HG03066 (cell line): Measurements from ENCODE around the gene PRR23C.
"Not testable (repeated sequence)": the region's sequence is repeated elsewhere in the genome, so short reads cannot be mapped to it uniquely, and the experiment has no call there.

Experiments used
- ATAC-seq: cut with Tn5 transposase; IDR thresholded peaks from one replicate; pipeline ENCODE4 v1.9.1; 2021; ENCODE audit warnings: low read depth; ENCODE audit not compliant: unreplicated experiment

PRR23C gene

DNA sequence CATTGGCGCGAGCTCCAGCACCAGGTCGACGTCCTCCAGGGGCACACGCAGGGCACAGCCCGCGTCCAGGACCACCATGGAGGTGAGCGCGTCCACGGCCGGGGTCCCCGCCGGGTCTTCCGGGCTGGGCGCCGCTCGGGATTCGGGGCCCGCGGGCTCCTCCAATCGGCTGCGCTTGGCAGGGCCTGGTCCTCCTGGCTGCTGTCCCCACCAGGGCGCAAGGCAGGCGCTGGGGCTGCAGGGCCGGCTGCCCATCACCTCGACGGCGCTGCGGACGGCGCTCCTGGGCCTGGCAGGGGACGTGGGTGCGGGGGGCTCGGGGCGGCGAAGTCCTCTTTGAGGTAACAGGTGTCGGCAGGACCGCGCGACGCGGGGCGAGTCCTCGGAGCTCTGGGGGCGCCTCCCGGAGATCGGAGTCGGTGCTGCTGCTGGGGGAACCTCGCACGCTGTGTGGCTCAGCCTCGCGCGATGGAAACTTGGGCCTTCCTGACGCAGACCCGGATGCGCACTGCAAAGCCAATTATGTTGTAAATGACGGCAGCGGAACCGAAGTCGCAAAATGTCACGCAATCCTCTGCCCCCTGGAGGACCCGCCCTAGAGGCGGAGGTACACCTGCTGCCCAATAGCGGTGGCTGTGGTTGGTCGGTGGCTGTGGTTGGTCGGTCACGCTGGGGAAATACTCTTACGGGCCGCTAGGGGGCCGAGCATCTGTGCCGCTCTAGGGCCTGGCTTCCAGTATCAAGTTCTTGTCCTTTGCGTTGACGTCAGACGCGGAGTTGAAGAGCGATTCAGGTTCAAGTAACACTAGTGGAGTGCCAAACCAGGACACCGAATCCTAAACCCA, at the start of gene PRR23C:
Gene PRR23C, minus strand, starts transcription at position 527 of the 845 bp plus-strand sequence. Its CDS starts 272 bp downstream, at position 255.
- no peak for ATAC-seq

DNA sequence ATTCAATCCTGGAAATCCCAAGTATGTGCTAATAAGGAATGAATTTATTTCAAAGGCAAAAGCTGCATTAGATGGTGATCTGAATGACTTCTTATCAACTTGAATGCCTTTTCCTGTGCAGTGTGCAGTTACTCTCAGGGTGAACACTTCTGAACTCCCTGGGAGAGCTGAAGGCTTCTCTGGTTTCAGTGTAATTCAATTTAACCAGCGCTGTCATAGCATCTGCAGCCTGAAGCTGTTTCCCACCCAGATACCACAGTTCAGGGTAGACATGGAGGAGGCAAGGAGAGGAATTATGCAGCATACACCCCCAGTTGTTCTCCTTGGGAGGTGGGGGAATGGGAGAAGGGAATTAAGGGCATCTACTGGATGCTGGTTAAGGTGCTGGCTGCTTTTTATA, 49.1 kb upstream of the PRR23C start:
- ATAC-seq = no peak

DNA sequence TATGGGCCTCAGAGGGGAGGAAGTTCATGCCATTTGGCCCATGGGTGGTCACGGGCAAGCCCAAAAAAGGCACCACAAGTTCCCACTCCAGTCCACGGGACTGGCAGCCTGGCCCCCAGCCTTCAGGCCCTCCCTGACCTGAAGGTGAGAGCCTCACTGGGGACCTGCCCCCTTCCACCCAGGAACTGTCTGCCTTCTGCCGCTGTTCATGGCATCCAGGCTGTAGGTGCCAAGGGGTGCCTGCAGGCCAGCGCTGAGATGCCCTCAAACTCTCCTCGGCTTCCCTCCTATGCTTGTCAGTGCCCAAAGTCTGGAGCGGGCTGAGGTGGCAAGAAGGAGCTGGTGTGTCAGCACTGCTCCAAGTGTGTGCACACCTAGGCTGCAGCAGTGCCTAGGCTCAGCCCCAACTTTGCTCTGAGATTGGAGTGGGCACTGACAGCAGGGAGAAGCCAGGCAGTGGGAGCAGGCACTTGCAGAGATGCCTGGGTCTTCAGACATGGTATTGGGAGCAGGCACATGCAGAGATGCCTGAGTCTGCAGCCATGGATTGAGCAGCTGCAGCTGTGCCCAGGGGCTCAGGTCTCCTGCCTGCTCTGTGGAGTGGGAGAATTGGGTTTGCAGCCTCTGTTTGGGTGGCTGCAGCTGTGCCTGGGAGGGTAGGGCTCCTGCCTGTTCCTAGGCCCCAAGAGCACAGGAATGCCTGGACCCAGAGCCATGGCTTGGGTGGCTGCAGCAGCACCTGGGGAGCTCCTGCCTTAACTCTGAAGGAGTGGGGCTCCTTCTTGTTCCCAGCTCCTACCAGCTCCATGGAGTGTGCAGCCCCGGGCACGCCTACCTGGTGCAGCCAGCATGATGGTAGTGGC, 44.0 kb upstream of the PRR23C start:
- ATAC-seq = no peak

DNA sequence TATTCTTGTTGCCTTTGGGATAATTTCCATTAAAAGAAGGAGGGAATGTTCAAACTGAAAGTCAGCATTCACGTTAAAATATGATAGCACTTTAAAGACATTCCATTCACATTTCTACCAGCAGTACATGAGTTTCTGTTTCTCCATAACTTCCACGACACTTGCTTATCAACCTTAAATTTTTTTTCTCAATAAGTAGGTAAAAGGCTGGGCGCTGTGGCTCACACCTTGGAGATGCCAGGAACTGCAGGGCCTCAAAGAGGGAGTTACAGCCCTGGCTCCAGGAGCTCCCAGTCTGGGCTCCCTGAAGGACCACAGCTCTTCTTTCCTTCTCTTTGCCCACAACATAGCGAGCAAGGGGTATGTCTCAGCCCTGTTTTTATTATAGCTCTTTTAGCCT, 42.9 kb upstream of the PRR23C start:
- no peak for ATAC-seq

DNA sequence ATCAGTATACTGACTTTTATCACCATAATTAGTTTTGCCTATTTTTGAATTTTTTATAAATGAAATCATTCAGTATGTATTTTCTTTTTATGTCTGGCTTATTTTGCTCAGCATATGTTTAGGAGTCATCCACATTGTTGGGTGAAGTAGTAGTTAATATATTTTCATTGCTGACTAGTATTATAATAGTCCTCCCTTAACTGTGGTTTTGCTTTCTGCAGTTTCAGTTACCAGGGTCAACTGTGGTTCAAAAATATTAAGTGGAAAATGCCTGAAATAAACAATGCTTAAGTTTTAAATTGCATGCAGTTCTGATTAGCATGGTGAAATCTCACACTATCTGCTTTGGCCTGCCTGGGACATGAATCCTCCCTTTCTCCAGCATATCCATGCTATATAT, 39.5 kb upstream of the PRR23C start:
- no peak for ATAC-seq

DNA sequence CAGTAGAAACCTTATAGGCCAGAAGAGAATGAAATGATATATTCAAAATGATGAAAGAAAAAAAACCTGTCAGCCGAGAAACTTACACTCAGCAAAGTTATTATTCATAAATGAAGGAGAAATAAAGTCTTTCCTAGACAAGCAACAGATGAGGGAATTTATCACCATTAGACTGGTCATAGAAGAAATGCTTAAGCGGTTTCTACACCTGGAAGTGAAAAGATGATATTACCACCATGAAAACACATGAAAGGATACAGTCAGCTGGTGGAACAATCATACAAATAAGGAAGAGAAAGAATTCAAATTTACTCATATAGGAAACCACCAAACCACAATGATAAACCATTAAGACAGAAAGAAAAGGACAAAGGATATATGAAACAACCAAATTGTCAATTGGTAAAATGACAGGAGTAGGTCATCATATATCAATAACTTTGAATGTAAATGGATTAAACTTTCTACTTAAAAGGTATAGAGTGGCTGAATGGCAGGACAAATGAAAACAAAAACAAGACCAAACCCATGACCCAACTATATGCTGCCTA, 29.9 kb upstream of the PRR23C start:
- no peak for ATAC-seq

DNA sequence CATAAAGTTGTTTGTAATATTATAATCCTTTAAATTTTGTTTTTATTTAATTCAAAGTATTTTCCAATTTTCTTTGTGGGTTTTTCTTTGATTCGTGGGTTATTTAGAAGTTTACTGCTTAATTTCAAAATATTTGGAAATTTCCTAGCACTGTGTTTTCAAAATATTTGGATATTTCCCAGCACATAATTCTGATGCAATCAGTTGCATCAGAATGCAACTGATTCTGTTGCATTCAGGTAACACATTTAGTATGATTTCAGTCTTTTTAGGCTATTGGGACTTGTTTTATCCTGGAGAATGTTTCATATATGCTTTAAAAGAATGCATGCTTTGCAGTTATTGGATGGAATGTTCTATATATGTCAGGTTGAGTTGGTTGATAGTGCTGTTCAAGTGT, 18.2 kb upstream of the PRR23C start:
- ATAC-seq = no peak

DNA sequence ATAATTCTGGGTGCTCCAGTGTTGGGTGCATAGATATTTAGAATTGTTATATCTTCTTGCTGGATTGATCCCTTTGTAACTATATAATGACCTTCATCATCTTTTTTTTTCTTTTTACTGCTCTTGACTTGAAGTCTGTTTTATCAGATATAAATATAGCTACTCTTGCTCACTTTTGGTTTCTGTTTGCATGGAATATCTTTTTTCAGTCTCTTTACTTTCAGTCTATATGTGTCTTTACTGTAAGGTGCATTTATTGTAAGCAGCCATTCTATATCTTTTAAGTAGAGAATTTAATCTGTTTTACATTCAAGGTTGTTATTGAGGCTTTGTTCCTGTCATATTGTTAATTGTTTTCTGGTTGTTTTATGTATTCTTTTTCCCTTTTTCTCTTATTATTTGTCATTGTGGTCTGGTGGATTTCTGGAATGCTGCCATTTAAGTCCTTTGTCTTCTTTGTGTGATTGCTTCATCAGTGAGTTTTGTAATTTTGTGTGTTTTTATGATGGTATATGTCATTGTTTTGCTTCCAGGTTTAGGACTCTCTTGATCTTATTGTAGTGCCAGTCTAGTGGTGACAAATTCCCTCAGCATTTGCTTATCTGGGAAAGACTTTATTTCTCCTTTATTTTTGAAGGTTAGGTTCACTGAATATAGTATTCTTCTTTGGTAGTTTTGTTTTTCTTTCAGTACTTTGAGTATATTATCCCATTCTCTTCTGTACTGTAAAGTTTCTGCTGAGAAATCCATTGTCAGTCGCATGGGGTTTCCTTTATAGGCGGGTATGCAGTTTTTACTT, 8.3 kb upstream of the PRR23C start:
- ATAC-seq = no peak

DNA sequence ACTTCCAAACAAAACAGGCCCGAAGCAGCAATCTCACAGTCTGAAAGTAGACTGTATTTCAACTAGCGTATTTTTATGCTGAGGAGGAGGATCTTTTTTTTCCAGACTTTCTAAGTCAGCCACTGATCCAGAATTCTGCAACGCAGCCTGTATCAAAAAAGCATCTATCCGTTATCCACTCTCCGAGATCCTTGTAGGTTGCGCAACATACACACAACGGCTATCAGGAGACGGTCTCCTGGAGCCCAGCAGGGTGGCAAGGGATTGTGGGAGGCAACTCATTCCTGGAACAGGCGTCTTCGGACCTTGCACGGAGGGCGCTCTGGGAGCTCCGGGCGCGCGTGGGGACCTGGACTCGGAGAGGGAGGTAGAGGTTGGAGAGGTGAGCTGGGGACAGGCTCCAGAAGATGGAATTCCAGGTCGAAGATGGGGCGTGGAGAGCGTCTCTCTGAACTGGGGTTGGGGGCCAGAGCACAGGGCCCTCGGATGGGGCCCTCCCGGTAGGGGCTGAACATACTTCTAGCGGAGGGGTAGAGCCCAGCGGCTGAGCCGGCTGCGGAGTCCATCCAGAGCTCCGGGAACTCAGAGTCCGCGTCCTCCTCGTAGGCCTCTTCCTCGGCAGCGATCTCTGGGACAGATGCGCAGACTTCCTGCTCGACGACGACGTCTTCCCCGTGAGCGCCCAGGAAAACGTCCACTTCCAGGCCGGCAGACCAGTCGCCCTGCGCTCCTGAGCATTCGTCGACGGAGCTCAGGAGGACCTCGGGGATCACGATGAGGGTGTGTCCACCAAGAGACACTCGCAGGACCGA, 932 bp downstream of the PRR23C start:
- ATAC-seq = no peak

DNA sequence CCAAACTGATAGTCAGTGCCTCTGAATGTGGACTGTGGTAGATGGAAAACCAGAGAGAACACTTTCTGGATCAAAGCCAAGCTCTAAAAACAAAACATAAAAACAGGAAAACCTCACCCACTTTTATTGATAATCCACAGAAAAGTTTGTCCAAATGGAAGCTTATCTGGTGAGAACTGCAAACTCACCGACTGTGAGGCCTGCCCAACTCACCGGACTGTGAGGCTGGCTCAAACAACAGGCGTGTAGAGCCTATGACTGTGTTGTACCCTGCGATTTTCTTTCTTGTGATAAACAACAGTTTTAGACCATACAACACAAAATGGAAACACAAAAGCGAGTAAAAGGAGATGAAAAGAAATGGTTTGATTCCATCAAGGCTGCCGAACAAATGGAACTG, 7.2 kb downstream of the PRR23C start:
- no peak for ATAC-seq

DNA sequence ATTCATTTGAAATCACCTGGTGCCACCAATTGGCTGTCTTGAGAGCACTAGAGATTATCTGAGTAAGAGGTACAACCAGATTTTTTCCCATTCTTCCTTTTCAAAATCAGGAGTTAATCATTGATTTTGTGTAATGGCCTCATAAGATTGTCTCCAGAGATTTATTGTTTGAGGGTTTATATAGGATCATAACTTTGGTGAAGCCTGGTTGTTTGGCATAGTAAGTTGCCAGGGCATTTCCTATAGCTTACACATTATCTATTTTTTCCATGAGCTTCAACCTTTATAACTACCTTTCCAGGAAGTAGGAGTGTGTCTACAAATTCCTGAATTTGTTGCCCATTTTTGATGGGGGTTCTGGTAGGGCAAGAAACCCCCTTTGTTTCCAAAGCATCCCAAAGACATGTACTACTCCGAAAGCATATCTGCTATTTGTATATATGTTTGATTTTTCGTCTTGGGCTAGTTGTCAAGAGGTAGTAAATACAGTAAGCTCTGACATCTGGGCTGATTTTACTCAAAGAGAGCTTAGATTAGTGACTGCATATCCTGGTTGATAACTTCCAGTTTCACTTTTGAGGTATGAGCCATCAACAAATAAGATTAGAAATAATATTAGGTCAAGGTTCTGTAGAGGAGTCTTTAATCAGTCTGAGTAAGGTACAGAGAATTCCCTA, 12.2 kb downstream of the PRR23C start:
- ATAC-seq = no peak

DNA sequence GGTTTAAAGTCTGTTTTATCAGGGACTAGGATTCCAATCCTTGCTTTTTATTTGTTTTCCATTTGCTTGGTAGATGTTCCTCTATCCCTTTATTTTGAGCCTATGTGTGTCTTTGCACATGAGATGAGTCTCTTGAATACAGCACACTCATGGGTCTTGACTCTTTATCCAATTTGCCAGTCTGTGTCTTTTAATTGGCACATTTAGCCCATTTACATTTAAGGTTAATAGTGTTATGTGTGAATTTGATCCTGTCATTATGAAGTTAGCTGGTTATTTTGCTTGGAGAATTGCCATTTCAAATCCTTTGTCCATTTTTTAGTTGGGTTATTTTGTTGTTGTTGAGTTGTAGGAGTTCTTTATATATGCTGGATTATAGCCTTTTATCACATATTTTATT, 14.1 kb downstream of the PRR23C start:
- not testable (repeated sequence) for ATAC-seq

DNA sequence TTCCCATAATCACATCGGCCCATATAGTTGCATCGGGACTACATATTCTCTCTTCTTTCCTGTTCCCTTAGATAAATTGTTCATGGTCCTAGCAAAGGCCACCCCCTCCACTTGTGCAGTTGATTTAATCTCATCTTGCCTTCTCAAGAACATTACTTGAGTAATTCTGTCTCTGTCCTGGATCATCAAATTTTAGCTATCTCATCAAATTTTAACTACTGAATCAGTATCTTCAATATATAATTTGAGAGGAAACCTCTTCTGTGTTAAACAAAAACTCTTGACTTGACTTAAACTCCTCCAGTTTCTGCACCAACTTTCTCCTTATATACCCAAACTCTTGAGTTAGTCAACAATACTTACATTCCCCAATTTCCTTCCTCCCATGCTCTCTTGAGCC, 19.7 kb downstream of the PRR23C start:
- ATAC-seq = no peak

DNA sequence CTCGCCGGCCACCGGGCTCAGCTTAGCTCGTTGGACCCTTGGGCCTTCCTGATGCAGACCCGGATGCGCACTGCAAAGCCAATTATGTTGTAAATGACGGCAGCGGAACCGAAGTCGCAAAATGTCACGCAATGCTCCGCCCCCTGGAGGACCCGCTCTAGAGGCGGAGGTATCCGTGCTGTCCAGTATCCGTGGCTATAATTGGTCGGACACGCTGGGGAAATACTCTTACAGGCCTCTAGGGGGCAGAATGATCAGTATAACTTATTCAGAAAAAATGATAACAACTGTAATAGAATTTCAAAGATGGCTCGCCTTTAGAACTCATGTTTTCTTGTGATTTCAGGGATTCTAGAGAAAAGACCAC, 23.8 kb downstream of the PRR23C start, which contains the start of gene PRR23B:
Gene PRR23B, minus strand, starts transcription at position 59 of the 367 bp plus-strand sequence. CDS start 265 bp downstream, outside the sequence.
- no peak for ATAC-seq

DNA sequence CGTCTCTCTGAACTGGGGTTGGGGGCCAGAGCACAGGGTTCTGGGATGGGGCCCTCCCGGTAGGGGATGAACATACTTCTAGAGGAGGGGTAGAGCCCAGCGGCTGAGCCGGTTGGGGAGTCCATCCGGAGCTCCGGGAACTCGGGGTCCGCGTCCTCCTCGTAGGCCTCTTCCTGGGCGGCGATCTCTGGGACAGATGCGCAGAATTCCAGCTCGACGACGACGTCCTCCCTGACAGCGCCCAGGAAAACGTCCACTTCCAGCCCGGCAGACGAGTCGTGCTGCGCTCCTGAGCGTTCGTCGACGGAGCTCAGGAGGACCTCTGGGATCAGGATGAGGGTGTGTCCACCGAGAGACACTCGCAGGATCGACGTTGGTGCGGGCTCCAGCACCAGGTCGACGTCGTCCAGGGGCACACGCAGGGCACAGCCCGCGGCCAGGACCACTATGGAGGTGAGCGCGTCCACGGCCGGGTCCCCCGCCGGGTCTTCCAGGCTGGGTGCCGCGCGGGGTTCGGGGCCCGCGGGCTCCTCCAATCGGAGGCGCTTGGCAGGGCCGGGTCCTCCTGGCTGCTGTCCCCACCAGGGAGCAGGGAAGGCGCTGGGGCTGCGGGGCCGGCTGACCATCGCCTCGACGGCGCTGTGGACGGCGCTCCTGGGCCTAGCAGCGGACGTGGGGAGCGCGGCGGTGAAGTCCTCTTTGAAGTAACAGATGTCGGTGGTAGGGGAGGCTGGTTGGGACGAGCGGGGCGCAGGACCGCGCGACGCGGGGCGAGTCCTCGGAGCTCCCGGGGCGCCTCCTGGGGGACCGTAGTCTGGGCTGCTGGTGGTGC, 24.4 kb downstream of the PRR23C start:
- ATAC-seq = no peak

DNA sequence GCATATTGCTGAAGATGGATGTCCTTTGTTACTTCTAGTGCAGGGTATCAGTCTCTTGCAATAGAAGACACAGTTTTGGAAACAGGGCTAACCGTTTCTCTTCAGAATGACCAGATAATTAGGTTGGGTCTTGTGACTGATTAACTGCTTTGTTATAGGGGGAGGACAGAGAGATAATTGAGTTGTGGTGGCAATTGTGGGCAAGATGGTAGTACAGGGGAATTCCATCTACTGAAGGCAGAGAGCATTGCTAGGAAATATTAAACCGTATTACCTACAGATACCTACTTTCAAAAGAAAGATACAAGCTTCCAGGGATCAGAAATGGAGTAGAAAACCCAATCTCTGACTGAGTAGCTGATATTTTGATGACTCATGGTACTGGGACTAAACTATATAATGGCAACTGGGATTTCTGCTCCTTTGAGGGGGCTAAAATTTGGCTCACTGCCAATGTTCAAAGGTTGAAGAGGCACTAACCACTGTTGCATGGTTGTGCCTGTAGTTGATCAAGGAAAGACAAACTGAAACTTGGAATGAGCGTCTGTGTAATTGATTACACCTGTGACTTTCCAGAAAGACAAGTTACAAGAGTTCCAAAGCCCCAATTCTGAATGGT, 28.2 kb downstream of the PRR23C start:
- no peak for ATAC-seq

DNA sequence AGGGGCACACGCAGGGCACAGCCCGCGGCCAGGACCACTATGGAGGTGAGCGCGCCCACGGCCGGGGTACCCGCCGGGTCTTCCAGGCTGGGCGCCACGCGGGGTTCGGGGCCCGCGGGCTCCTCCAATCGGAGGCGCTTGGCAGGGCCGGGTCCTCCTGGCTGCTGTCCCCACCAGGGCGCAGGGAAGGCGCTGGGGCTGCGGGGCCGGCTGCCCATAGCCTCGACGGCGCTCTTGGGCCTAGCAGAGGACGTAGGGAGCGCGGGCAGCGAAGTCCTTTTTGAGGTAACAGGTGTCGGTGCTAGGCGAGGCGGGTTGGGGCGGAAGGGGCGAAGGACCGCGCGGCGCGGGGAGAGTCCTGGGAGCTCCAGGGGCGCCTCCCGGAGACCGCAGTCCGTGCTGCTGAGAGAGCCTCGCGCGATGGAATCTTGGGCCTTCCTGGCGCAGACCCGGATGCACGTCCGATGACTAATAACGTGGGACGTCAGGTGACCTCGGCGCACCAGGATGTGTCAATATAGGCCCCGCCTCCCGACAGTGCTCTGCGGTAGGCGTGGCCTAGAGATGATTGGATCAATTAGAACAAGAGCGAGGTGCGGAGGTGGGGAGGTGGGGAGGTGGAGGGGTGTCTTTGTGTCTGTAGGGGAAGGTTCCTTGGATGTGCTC, 38.5 kb downstream of the PRR23C start, which contains the start of gene PRR23A:
Gene PRR23A, minus strand, starts transcription at position 218 of the 666 bp plus-strand sequence. Its CDS starts 0 bp downstream, at position 218.
- no peak for ATAC-seq
